ENCODE results near the gene SH3BP2. TPM values are rescaled to one million over a fixed set of nuclear protein-coding genes. Genes with fewer than 3 reads are reported as not detected.
"Not testable (repeated sequence)": the region's sequence is repeated elsewhere in the genome, so short reads cannot be mapped to it uniquely, and the experiment has no call there.

The SH3BP2 gene
- total RNA-seq, 1 experiment from 2014 or later: 17.4 TPM

DNA sequence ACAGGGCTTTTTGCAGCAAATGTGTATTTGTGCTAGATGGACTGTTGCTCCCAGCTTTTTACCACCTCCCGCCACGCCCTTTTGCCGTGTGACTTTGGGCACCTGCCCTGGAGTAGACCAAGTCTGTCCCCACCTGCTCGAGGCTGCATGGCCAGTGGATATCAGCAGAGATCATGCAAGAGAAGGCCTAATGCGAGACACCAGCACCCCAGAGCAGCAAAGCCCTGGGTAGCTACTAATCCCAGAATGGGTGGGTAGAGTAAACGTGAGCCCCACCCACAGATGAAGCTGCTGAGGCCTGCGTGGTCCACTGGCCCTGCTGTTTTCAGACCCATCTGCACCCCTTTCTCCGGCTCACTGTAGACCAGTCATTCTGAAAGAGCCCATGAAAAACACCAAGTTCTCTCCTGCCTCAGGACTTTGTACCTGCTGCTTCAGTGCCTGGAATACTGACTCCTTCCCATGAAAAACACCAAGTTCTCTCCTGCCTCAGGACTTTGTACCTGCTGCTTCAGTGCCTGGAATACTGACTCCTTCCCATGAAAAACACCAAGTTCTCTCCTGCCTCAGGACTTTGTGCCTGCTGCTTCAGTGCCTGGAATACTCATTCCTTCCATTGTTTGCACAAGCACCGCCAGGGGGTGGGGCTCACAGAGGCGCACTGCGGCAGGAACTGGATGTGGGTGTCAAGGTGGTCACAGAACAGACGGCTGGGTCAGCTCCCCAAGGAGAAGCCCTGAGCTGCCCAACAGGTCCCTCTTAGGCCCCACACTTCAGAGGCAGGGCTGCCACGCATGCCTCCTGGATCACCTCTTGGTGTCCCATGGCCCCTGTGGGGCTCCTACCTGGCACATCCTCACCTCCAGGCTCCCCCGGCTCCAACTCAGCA, 31.6 kb upstream of the SH3BP2 start:
- Histone ChIP-seq H3K27me3 (ENCODE audit: low read length) (no peaks in the 10 kb centered on the region), H4K20me1 (ENCODE audit: low read length) (no peaks in the 10 kb centered on the region), H3K4me3 (ENCODE audit: low read length) (no peak overlapping the region), H3K79me2 (ENCODE audit: low read length) (no peaks in the 10 kb centered on the region), H3K4me2 (ENCODE audit: low read length) (no peak overlapping the region), H2AFZ (ENCODE audit: low read length) (no peak overlapping the region), H3K9me3 (ENCODE audit: low read length) (no peaks in the 10 kb centered on the region), H3K9me2 (replicated peaks; ENCODE audit: low read length) (no peaks in the 10 kb centered on the region), H3K36me3 (ENCODE audit: low read depth, low read length) (no peaks in the 10 kb centered on the region), H3F3A (ENCODE audit: low read length, unreplicated experiment) (no peaks in the 10 kb centered on the region), H3K4me1 (ENCODE audit: insufficient read depth, low read length) (no peaks in the 10 kb centered on the region; the same call in 1 of the 2 replicates), H3K9ac (ENCODE audit: low read length) (no peak overlapping the region), H3K27ac (ENCODE audit: low read length) (no peak overlapping the region)
- intact Hi-C loops (cut with micrococcal nuclease): loop anchor here (10.0 kb wide), 1 partner anchor 84 kb away; the partner anchor contains the start of gene ADD1
- DNase-seq (peak; percentile 35), ATAC-seq (peak; percentile 52)
- TF ChIP-seq EZH2 (IDR thresholded peaks at IDR 0.05; ENCODE audit: low read length, unreplicated experiment): no peak
- TF ChIP-seq CTCF (conservative IDR thresholded peaks at IDR 0.05; ENCODE audit: low read depth, low read length): no peak
- TF ChIP-seq EZH2phosphoT487 (IDR thresholded peaks at IDR 0.05; ENCODE audit: borderline replicate concordance, low read length): no peak
- CTCF ChIA-PET: no interaction called here
- BruUV-seq (replicated peaks): no TSS peak
- POLR2A ChIA-PET (ENCODE audit: unreplicated experiment): no interaction called here

DNA sequence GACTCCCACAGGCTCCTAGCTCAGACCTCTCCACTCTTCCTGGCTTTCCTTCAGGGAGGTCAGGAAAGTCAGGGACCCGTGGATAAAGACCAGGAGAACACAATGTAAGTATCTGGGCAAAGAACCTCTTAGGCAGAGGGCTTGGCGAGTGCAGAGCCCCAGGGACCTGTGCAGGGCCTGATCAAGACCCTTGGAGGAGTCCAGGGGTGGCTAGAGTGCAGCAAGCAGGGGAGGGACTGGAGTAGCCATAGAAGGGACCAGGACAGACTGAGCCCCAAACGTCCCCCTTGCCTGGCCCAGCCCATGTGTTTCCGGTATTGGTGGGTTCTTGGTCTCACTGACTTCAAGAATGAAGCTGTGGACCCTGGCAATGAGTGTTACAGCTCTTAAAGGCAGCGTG, 30.8 kb upstream of the SH3BP2 start:
- Histone ChIP-seq H3K27ac (ENCODE audit: low read length) (no peak overlapping the region), H3K9ac (ENCODE audit: low read length) (no peak overlapping the region), H3K79me2 (ENCODE audit: low read length) (no peaks in the 10 kb centered on the region), H3K9me2 (replicated peaks; ENCODE audit: low read length) (no peaks in the 10 kb centered on the region), H4K20me1 (ENCODE audit: low read length) (no peaks in the 10 kb centered on the region), H3K4me3 (ENCODE audit: low read length) (no peak overlapping the region), H3K27me3 (ENCODE audit: low read length) (no peaks in the 10 kb centered on the region), H3K9me3 (ENCODE audit: low read length) (no peaks in the 10 kb centered on the region), H3F3A (ENCODE audit: low read length, unreplicated experiment) (no peaks in the 10 kb centered on the region), H3K4me2 (ENCODE audit: low read length) (no peak overlapping the region), H3K36me3 (ENCODE audit: low read depth, low read length) (no peaks in the 10 kb centered on the region), H3K4me1 (ENCODE audit: insufficient read depth, low read length) (no peaks in the 10 kb centered on the region; the same call in 1 of the 2 replicates), H2AFZ (ENCODE audit: low read length) (no peak overlapping the region)
- no peak for TF ChIP-seq CTCF (conservative IDR thresholded peaks at IDR 0.05; ENCODE audit: low read depth, low read length)
- TF ChIP-seq EZH2phosphoT487 (IDR thresholded peaks at IDR 0.05; ENCODE audit: borderline replicate concordance, low read length): no peak
- TF ChIP-seq EZH2 (IDR thresholded peaks at IDR 0.05; ENCODE audit: low read length, unreplicated experiment): no peak
- ChIA-PET CTCF (no interaction called here), POLR2A (ENCODE audit: unreplicated experiment) (no interaction called here)
- no peak for ATAC-seq
- DNase-seq: no peak
- BruUV-seq (replicated peaks): no TSS peak
- intact Hi-C loops (cut with micrococcal nuclease): loop anchor here (10.0 kb wide), 1 partner anchor 83 kb away; the partner anchor contains the start of gene ADD1

- H2AFZ ChIP-seq (ENCODE audit: low read length); H3K9ac ChIP-seq (ENCODE audit: low read length); H3K4me3 ChIP-seq (ENCODE audit: low read length); H3K4me2 ChIP-seq (ENCODE audit: low read length); H3K27ac ChIP-seq (ENCODE audit: low read length); DNase-seq; H3F3A ChIP-seq (ENCODE audit: low read length, unreplicated experiment); H3K4me1 ChIP-seq (ENCODE audit: insufficient read depth, low read length); H3K36me3 ChIP-seq (ENCODE audit: low read depth, low read length); POLR2A ChIA-PET (ENCODE audit: unreplicated experiment); ATAC-seq; CTCF ChIA-PET; H3K79me2 ChIP-seq (ENCODE audit: low read length); H3K9me2 ChIP-seq (replicated peaks; ENCODE audit: low read length); H3K9me3 ChIP-seq (ENCODE audit: low read length); H4K20me1 ChIP-seq (ENCODE audit: low read length); H3K27me3 ChIP-seq (ENCODE audit: low read length); BruUV-seq (replicated peaks): not testable (repeated sequence)
- intact Hi-C loops (cut with micrococcal nuclease): loop anchor here (10.0 kb wide), 1 partner anchor 82 kb away; the partner anchor contains the start of gene ADD1
Measured at GRCh38 chr4:2762486-2763370, 30.2 kb upstream of the SH3BP2 start.

Measured in PC-3 (cell line).